22Rv1 (cell line): Measurements from ENCODE around the gene ULK4.

Experiments
- ZFX ChIP-seq: fragments of 450-650 bp; IDR thresholded peaks from 2 replicates; pipeline ENCODE4 v1.6.1; 2017; ENCODE audit warnings: antibody characterized with exemption, borderline replicate concordance
- TF ChIP-seq, protein P1 (sequence below): fragments of 450-650 bp; IDR thresholded peaks from 2 replicates; pipeline ENCODE4 v1.5.1; 2017; ENCODE audit warnings: mild to moderate bottlenecking

DNA sequence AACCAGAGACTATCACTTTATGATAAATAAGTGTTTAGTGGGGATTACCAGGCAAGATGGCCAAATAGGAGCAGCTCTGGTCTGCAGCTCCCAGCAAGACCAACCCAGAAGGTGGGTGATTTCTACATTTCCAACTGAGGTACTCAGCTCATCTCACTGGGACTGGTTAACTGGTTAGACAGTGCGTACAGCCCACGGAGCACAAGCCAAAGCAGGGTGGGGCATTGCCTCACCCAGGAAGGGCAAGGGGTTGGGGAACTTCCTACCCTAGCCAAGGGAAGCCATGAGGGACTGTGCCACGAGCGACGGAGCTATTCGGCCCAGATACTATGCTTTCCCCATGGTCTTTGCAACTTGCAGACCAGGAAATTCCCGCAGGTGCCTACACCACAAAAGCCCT lies 591.6 kb downstream of the ULK4 start:
- TF ChIP-seq, protein P1, sequence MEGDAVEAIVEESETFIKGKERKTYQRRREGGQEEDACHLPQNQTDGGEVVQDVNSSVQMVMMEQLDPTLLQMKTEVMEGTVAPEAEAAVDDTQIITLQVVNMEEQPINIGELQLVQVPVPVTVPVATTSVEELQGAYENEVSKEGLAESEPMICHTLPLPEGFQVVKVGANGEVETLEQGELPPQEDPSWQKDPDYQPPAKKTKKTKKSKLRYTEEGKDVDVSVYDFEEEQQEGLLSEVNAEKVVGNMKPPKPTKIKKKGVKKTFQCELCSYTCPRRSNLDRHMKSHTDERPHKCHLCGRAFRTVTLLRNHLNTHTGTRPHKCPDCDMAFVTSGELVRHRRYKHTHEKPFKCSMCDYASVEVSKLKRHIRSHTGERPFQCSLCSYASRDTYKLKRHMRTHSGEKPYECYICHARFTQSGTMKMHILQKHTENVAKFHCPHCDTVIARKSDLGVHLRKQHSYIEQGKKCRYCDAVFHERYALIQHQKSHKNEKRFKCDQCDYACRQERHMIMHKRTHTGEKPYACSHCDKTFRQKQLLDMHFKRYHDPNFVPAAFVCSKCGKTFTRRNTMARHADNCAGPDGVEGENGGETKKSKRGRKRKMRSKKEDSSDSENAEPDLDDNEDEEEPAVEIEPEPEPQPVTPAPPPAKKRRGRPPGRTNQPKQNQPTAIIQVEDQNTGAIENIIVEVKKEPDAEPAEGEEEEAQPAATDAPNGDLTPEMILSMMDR = no peak
- no peak for TF ChIP-seq ZFX
